22Rv1 (cell line): Measurements from ENCODE around the gene SLC4A9.

Source experiments
- ZFX ChIP-seq: fragments of 450-650 bp; IDR thresholded peaks from 2 replicates; pipeline ENCODE4 v1.6.1; 2017; ENCODE audit warnings: antibody characterized with exemption, borderline replicate concordance
- TF ChIP-seq, protein P1 (sequence below): fragments of 450-650 bp; IDR thresholded peaks from 2 replicates; pipeline ENCODE4 v1.5.1; 2017; ENCODE audit warnings: mild to moderate bottlenecking

- TF ChIP-seq, protein P1, sequence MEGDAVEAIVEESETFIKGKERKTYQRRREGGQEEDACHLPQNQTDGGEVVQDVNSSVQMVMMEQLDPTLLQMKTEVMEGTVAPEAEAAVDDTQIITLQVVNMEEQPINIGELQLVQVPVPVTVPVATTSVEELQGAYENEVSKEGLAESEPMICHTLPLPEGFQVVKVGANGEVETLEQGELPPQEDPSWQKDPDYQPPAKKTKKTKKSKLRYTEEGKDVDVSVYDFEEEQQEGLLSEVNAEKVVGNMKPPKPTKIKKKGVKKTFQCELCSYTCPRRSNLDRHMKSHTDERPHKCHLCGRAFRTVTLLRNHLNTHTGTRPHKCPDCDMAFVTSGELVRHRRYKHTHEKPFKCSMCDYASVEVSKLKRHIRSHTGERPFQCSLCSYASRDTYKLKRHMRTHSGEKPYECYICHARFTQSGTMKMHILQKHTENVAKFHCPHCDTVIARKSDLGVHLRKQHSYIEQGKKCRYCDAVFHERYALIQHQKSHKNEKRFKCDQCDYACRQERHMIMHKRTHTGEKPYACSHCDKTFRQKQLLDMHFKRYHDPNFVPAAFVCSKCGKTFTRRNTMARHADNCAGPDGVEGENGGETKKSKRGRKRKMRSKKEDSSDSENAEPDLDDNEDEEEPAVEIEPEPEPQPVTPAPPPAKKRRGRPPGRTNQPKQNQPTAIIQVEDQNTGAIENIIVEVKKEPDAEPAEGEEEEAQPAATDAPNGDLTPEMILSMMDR: peak; percentile 57
- no peak for TF ChIP-seq ZFX
These were observed 1.2 kb upstream of the SLC4A9 start for GRCh38 chr5:140358738-140359310.
